Osteoblast (primary cell): ENCODE data around the gene RABGEF1. TPM values are rescaled to one million over a fixed set of nuclear protein-coding genes. Genes with fewer than 3 reads are reported as not detected.

Source experiments
- DNase-seq: peaks from one replicate; pipeline ENCODE4 v3.0.0; 2011; ENCODE audit warnings: low spot score, mixed read lengths; ENCODE audit not compliant: insufficient read length; ENCODE audit errors: missing footprints
- H2AFZ ChIP-seq: 2 replicates; pipeline ENCODE4 v1.6.0; 2011; ENCODE audit warnings: mild to moderate bottlenecking, low read length
- H3K27ac ChIP-seq: 2 replicates; pipeline ENCODE4 v1.5.1; 2011; ENCODE audit warnings: mild to moderate bottlenecking, low read depth, low read length, moderate library complexity
- H3K27me3 ChIP-seq: 2 replicates; pipeline ENCODE4 v1.6.0; 2012; ENCODE audit warnings: mild to moderate bottlenecking, control low read depth, inconsistent platforms, low read length, moderate library complexity; ENCODE audit not compliant: insufficient read depth
- H3K36me3 ChIP-seq: 2 replicates; pipeline ENCODE4 v1.5.1; 2011; ENCODE audit warnings: mild to moderate bottlenecking, low read length, control low read depth, moderate library complexity; ENCODE audit not compliant: insufficient read depth
- H3K4me1 ChIP-seq: 2 replicates; pipeline ENCODE4 v1.5.1; 2011; ENCODE audit warnings: mild to moderate bottlenecking, low read length, control low read depth, moderate library complexity; ENCODE audit not compliant: insufficient read depth
- H3K4me2 ChIP-seq: 2 replicates; pipeline ENCODE4 v1.6.0; 2011; ENCODE audit warnings: mild to moderate bottlenecking, low read length; ENCODE audit not compliant: insufficient read depth
- H3K4me3 ChIP-seq: fragments of 200-600 bp; sonication (generic); 3 replicates; pipeline ENCODE4 v1.5.1; 2012; ENCODE audit warnings: mild to moderate bottlenecking, low read length, inconsistent platforms; ENCODE audit not compliant: insufficient read depth
- H3K79me2 ChIP-seq: 2 replicates; pipeline ENCODE4 v1.6.0; 2012; ENCODE audit warnings: mild to moderate bottlenecking, low read length, control low read depth, inconsistent platforms; ENCODE audit not compliant: insufficient read depth
- H3K9me3 ChIP-seq: 2 replicates; pipeline ENCODE4 v1.5.1; 2011; ENCODE audit warnings: low read depth, low read length, control low read depth
- H4K20me1 ChIP-seq: 2 replicates; pipeline ENCODE4 v1.6.0; 2012; ENCODE audit warnings: mild to moderate bottlenecking, low read length, control low read depth; ENCODE audit not compliant: insufficient read depth
- total RNA-seq: library from RNA; depleted of rRNA; stranded (reverse); fragments of >200 nt; gene quantifications from 2 replicates; pipeline ENCODE4 v1.2.3, GENCODE V29; 2012
- TF ChIP-seq, protein P1 (sequence below): IDR thresholded peaks from 2 replicates; pipeline ENCODE4 v1.5.1; 2011; ENCODE audit warnings: mild to moderate bottlenecking, low read depth, low read length, moderate library complexity; ENCODE audit errors: extremely low read depth

Gene RABGEF1
- total RNA-seq, 1 donor = 81.8 TPM

DNA sequence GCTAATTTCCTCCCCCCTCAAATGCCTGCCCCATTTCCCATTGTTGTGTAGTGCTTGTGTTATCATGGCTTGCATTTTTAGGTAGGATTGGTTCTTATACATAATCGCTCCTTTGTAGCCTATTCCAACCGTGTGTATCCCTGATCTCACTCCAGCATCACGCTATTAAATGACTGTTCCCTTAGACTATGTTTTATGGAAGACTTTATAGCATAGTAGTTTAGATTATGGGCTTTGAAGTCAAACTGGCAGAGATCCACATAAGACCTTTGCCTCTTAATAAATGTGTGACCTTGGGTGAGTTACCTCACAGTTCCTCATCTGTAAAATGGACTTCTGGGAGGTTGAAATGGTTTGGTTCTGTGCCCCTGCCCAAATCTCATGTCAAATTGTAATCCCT lies 5.4 kb upstream of the RABGEF1 start:
- H3K4me2 ChIP-seq = no peak overlapping the region
- no peaks in the 10 kb centered on the region for H4K20me1 ChIP-seq
- H2AFZ ChIP-seq = no peak overlapping the region
- peaks cover 13% of the 10 kb centered on the region for H3K36me3 ChIP-seq
- H3K79me2 ChIP-seq = peaks cover 24% of the 10 kb centered on the region
- H3K9me3 ChIP-seq = no peaks in the 10 kb centered on the region
- no peak overlapping the region for H3K27ac ChIP-seq
- no peaks in the 10 kb centered on the region for H3K27me3 ChIP-seq
- H3K4me1 ChIP-seq = peaks cover 6% of the 10 kb centered on the region
- no peak for DNase-seq
- TF ChIP-seq, protein P1, sequence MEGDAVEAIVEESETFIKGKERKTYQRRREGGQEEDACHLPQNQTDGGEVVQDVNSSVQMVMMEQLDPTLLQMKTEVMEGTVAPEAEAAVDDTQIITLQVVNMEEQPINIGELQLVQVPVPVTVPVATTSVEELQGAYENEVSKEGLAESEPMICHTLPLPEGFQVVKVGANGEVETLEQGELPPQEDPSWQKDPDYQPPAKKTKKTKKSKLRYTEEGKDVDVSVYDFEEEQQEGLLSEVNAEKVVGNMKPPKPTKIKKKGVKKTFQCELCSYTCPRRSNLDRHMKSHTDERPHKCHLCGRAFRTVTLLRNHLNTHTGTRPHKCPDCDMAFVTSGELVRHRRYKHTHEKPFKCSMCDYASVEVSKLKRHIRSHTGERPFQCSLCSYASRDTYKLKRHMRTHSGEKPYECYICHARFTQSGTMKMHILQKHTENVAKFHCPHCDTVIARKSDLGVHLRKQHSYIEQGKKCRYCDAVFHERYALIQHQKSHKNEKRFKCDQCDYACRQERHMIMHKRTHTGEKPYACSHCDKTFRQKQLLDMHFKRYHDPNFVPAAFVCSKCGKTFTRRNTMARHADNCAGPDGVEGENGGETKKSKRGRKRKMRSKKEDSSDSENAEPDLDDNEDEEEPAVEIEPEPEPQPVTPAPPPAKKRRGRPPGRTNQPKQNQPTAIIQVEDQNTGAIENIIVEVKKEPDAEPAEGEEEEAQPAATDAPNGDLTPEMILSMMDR = no peak
- no peak overlapping the region for H3K4me3 ChIP-seq

- TF ChIP-seq, protein P1 = no peak
- no peak for DNase-seq
- H3K4me3 ChIP-seq = no peak overlapping the region
- no peaks in the 10 kb centered on the region for H3K27me3 ChIP-seq
- H3K4me1 ChIP-seq = peaks cover 6% of the 10 kb centered on the region
- peaks cover 11% of the 10 kb centered on the region for H3K36me3 ChIP-seq
- H3K9me3 ChIP-seq = no peaks in the 10 kb centered on the region
- H3K27ac ChIP-seq = no peak overlapping the region
- no peak overlapping the region for H2AFZ ChIP-seq
- H4K20me1 ChIP-seq = no peaks in the 10 kb centered on the region
- no peak overlapping the region for H3K4me2 ChIP-seq
- peaks cover 29% of the 10 kb centered on the region for H3K79me2 ChIP-seq
These were observed 4.7 kb upstream of the RABGEF1 start for GRCh38 chr7:66735850-66736249.

GRCh38 chr7:66736892-66737291 lies 3.6 kb upstream of the RABGEF1 start:
- H3K4me3 ChIP-seq = no peak overlapping the region
- peaks cover 6% of the 10 kb centered on the region for H3K4me1 ChIP-seq
- no peaks in the 10 kb centered on the region for H4K20me1 ChIP-seq
- H2AFZ ChIP-seq = no peak overlapping the region
- H3K9me3 ChIP-seq = no peaks in the 10 kb centered on the region
- peaks cover 11% of the 10 kb centered on the region for H3K36me3 ChIP-seq
- no peak overlapping the region for H3K4me2 ChIP-seq
- peaks cover 38% of the 10 kb centered on the region for H3K79me2 ChIP-seq
- H3K27me3 ChIP-seq = no peaks in the 10 kb centered on the region
- TF ChIP-seq, protein P1 = no peak
- no peak for DNase-seq
- no peak overlapping the region for H3K27ac ChIP-seq

DNA sequence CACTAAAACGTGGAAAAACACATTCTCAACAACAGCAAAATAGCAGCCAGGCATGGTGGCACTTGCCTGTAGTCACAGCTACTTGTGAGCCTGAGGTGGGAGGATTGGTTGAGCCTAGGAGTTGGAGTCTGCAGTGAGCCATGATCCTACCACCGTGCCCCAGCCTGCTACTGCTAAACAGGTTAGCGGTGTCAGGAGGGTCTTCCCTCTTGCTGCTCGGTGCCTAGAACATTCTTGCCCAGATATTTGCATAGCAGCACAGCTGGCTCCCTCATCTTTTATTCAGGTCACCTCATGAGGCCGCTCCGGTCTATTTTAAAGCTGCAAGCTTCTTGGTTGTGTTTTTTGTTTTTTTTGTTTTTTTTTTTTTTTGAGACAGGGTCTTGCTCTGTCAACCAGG lies 2.9 kb upstream of the RABGEF1 start:
- TF ChIP-seq, protein P1 = no peak
- Histone ChIP-seq H4K20me1 (no peaks in the 10 kb centered on the region), H3K9me3 (no peaks in the 10 kb centered on the region), H3K27me3 (no peaks in the 10 kb centered on the region), H3K27ac (no peak overlapping the region), H3K36me3 (peaks cover 11% of the 10 kb centered on the region), H3K79me2 (peaks cover 44% of the 10 kb centered on the region), H3K4me1 (peaks cover 12% of the 10 kb centered on the region), H3K4me2 (no peak overlapping the region), H3K4me3 (no peak overlapping the region), H2AFZ (no peak overlapping the region)
- DNase-seq = no peak
